Endothelial cell of umbilical vein (primary cell): ENCODE data around the gene RAMAC. TPM values are rescaled to one million over a fixed set of nuclear protein-coding genes. Genes with fewer than 3 reads are reported as not detected.

Experiments
- BruUV-seq: library from RNA; stranded (reverse); fragments of 400-500 nt; replicated peaks from 2 replicates; lab custom pipeline; 2021; lab: Mats Ljungman, UMichigan
- CTCF ChIA-PET: fragments of 300-600, 350-600 bp; sonication (Branson Sonifier 250); formaldehyde crosslinking; loops from one replicate; lab custom pipeline; 2021; ENCODE audit warnings: antibody characterized with exemption, inconsistent platforms; lab: Charles Lee
- POLR2A ChIA-PET: fragments of 300-600, 350-600 bp; sonication (Branson Sonifier 250); formaldehyde crosslinking; loops from one replicate; lab custom pipeline; 2021; ENCODE audit warnings: antibody characterized with exemption, inconsistent platforms; lab: Charles Lee
- DNase-seq: peaks from one replicate; pipeline ENCODE4 v3.0.0-alpha.2; 2011; ENCODE audit warnings: low read depth, low spot score
- FAIRE-seq: peaks from 2 replicates; lab custom pipeline; 2011; peaks lifted over from hg19 to GRCh38; lab: Jason Lieb, UNC
- H2AFZ ChIP-seq: 2 replicates; pipeline ENCODE4 v1.6.0; 2012; ENCODE audit warnings: low read depth, low read length, control low read depth, inconsistent platforms
- H3K27ac ChIP-seq: 2 replicates; pipeline ENCODE4 v1.5.1; 2011; ENCODE audit warnings: low read depth, mild to moderate bottlenecking, control low read depth, low read length, moderate library complexity; ENCODE audit not compliant: insufficient read depth
- H3K27me3 ChIP-seq, 2 experiments: 2 replicates each; pipeline versions ENCODE4 v1.6.0 to v1.6.1; 2011; ENCODE audit warnings: low read length in 2 of 2, mixed read lengths in 1 of 2; ENCODE audit not compliant: control insufficient read depth in 2 of 2, insufficient read depth in 2 of 2
- H3K36me3 ChIP-seq, 2 experiments: 2 replicates in 1 of 2; 3 replicates in 1 of 2; pipeline ENCODE4 v1.5.1; 2011; ENCODE audit warnings: low read length in 2 of 2, mild to moderate bottlenecking in 1 of 2, moderate library complexity in 1 of 2; ENCODE audit not compliant: control insufficient read depth in 2 of 2, insufficient read depth in 2 of 2; ENCODE audit errors: extremely low read depth in 1 of 2
- H3K4me1 ChIP-seq: 3 replicates; pipeline ENCODE4 v1.5.1; 2011; ENCODE audit warnings: mild to moderate bottlenecking, low read length; ENCODE audit not compliant: control insufficient read depth, insufficient read depth; ENCODE audit errors: extremely low read depth
- H3K4me2 ChIP-seq: 2 replicates; pipeline ENCODE4 v1.6.1; 2011; ENCODE audit warnings: low read length, control low read depth, mixed read lengths; ENCODE audit not compliant: insufficient read depth
- H3K4me3 ChIP-seq, 3 experiments: fragments of 200-600 bp in 1 of 3; sonication (generic), shearing (Covaris generic) in 1 of 3; replicated peaks in 1 of 3; 2 replicates each; pipeline ENCODE4 v1.5.1; 2011 to 2016; ENCODE audit warnings: control low read depth in 3 of 3, low read length in 3 of 3, mild to moderate bottlenecking in 2 of 3, inconsistent platforms in 1 of 3, low read depth in 1 of 3, moderate library complexity in 1 of 3; ENCODE audit not compliant: insufficient read depth in 1 of 3
- H3K79me2 ChIP-seq: 2 replicates; pipeline ENCODE4 v1.6.0; 2012; ENCODE audit warnings: low read length, inconsistent platforms; ENCODE audit not compliant: control insufficient read depth, insufficient read depth
- H3K9ac ChIP-seq: replicated peaks from 2 replicates; pipeline ENCODE3; 2011; ENCODE audit warnings: low read length, control low read depth; ENCODE audit not compliant: insufficient read depth; ENCODE audit errors: extremely low read depth
- H3K9me1 ChIP-seq: replicated peaks from 3 replicates; pipeline ENCODE4 v1.6.0; 2011; ENCODE audit warnings: mild to moderate bottlenecking, low read length; ENCODE audit not compliant: control insufficient read depth, insufficient read depth; ENCODE audit errors: extremely low read depth
- H3K9me3 ChIP-seq: replicated peaks from 2 replicates; pipeline ENCODE4 v1.5.1; 2012; ENCODE audit warnings: low read length, inconsistent platforms; ENCODE audit not compliant: control insufficient read depth, insufficient read depth
- H4K20me1 ChIP-seq: replicated peaks from 2 replicates; pipeline ENCODE3; 2011; ENCODE audit warnings: mild to moderate bottlenecking, low read length; ENCODE audit not compliant: control insufficient read depth, insufficient read depth; ENCODE audit errors: extremely low read depth
- EZH2 ChIP-seq: IDR thresholded peaks from 2 replicates; pipeline ENCODE4 v1.6.1; 2012; ENCODE audit warnings: borderline replicate concordance, low read depth, mild to moderate bottlenecking, moderate library complexity, low read length, inconsistent platforms; ENCODE audit not compliant: severe bottlenecking
- JUN ChIP-seq: IDR thresholded peaks from 2 replicates; pipeline ENCODE4 v1.6.1; 2011; ENCODE audit warnings: borderline replicate concordance, low read depth; ENCODE audit not compliant: insufficient read length, insufficient read depth
- MAX ChIP-seq: IDR thresholded peaks from 2 replicates; pipeline ENCODE4 v1.6.1; 2011; ENCODE audit not compliant: insufficient read depth, insufficient read length
- MYC ChIP-seq: IDR thresholded peaks from one replicate; pipeline ENCODE4 v1.6.1; 2011; ENCODE audit warnings: mild to moderate bottlenecking, low read depth, low read length
- POLR2A ChIP-seq: IDR thresholded peaks from 2 replicates; pipeline ENCODE4 v1.6.1; 2012; ENCODE audit warnings: low read depth, mild to moderate bottlenecking, control low read depth, low read length
- POLR2AphosphoS5 ChIP-seq: IDR thresholded peaks from 2 replicates; pipeline ENCODE4 v1.6.1; 2012; ENCODE audit warnings: low read depth, mild to moderate bottlenecking, control low read depth, low read length, moderate library complexity; ENCODE audit not compliant: insufficient read depth
- dilution Hi-C: fragments of 300-500 bp; cut with MboI; formaldehyde crosslinking; loops from one replicate; pipeline ENCODE4 v1.15.0; 2019; ENCODE audit warnings: low sequenced_read_pairs; ENCODE audit not compliant: extremely low pct_ligation_motif_present
- intact Hi-C: fragments of 100-400 bp; cut with micrococcal nuclease; formaldehyde crosslinking; loops from one replicate; pipeline ENCODE4 v1.10.0; 2022
- polyA plus RNA-seq, 4 experiments: library from polyadenylated mRNA; depleted of rRNA in 3 of 4; stranded (reverse) in 3 of 4; unstranded in 1 of 4; fragments of >200 nt; gene quantifications; 2 replicates each; pipeline versions ENCODE4 v1.2.1 to v1.2.3, GENCODE V29; 2011 to 2012; ENCODE audit warnings: missing spikeins in 1 of 4
- total RNA-seq: library from RNA; stranded (reverse); gene quantifications from 2 replicates; pipeline ENCODE4 v1.2.3, GENCODE V29; 2021

Gene RAMAC
- total and polyA plus RNA-seq, 2 donors (not counting 3 experiments of a cell fraction or from before 2014, with no cell fraction given), result 12.5 to 14.1 TPM

GRCh38 chr15:83039206-83039605, 53.2 kb downstream of the RAMAC start:
- H3K79me2 ChIP-seq, result peaks cover 80% of the 10 kb centered on the region
- H3K27me3 ChIP-seq, result no peaks in the 10 kb centered on the region
- no peaks in the 10 kb centered on the region for H3K9me1 ChIP-seq
- no peak overlapping the region for H3K4me2 ChIP-seq
- intact Hi-C loops, result no loop called here
- BruUV-seq, result no TSS peak
- peaks cover 7% of the 10 kb centered on the region in 2 experiments for H3K36me3 ChIP-seq
- H3K9ac ChIP-seq, result no peak overlapping the region
- peaks cover 5% of the 10 kb centered on the region for H4K20me1 ChIP-seq
- ChIA-PET CTCF (no interaction called here), POLR2A (no interaction called here)
- no peaks in the 10 kb centered on the region for H3K4me1 ChIP-seq
- H3K4me3 ChIP-seq, result no peak overlapping the region
- H2AFZ ChIP-seq, result no peak overlapping the region
- H3K27ac ChIP-seq, result no peak overlapping the region
- no peaks in the 10 kb centered on the region for H3K9me3 ChIP-seq
- dilution Hi-C loops, result no loop called here
- no peak for DNase-seq
- TF ChIP-seq POLR2AphosphoS5 (no peak), JUN (no peak), MYC (no peak), POLR2A (no peak), MAX (no peak), EZH2 (no peak)
- FAIRE-seq, result no peak

Other genes starting within 250 kb of the RAMAC start
- gene FSD2, start 180.1 kb upstream of the RAMAC start, total RNA-seq, result not detected in 2 replicates
- gene FSD2, start 180.1 kb upstream of the RAMAC start, polyA plus RNA-seq, result not detected in 2 replicates
- gene WHAMM, start 176.6 kb upstream of the RAMAC start, total RNA-seq, result 7.7 and 9.4 TPM in 2 replicates
- gene WHAMM, start 176.6 kb upstream of the RAMAC start, polyA plus RNA-seq, result 4.1 and 4.3 TPM in 2 replicates
- 0.60 and 0.97 TPM in 2 replicates for gene HOMER2, start 33.5 kb upstream of the RAMAC start, total RNA-seq
- 0.40 and 0.68 TPM in 2 replicates for gene HOMER2, start 33.5 kb upstream of the RAMAC start, polyA plus RNA-seq
- gene C15orf40, start 25.4 kb downstream of the RAMAC start, total RNA-seq, result 20.9 and 27.9 TPM in 2 replicates
- gene C15orf40, start 25.4 kb downstream of the RAMAC start, polyA plus RNA-seq, result 14.1 and 15.4 TPM in 2 replicates
- gene BTBD1, start 81.0 kb downstream of the RAMAC start, total RNA-seq, result 56.9 and 58.0 TPM in 2 replicates
- gene BTBD1, start 81.0 kb downstream of the RAMAC start, polyA plus RNA-seq, result 28.0 and 30.8 TPM in 2 replicates
- 26.5 and 26.8 TPM in 2 replicates for gene TM6SF1, start 121.4 kb downstream of the RAMAC start, total RNA-seq
- gene TM6SF1, start 121.4 kb downstream of the RAMAC start, polyA plus RNA-seq, result 33.0 and 38.0 TPM in 2 replicates
- gene HDGFL3, start 221.6 kb downstream of the RAMAC start, total RNA-seq, result 155 and 156 TPM in 2 replicates
- 10.9 and 20.2 TPM in 2 replicates for gene HDGFL3, start 221.6 kb downstream of the RAMAC start, polyA plus RNA-seq